ENCODE measurements around the gene PLD6. TPM values are rescaled to one million over a fixed set of nuclear protein-coding genes. Genes with fewer than 3 reads are reported as not detected.

The PLD6 gene
- total and polyA plus RNA-seq, 2 experiments from 2014 or later, result 0.65 to 1.0 TPM

DNA sequence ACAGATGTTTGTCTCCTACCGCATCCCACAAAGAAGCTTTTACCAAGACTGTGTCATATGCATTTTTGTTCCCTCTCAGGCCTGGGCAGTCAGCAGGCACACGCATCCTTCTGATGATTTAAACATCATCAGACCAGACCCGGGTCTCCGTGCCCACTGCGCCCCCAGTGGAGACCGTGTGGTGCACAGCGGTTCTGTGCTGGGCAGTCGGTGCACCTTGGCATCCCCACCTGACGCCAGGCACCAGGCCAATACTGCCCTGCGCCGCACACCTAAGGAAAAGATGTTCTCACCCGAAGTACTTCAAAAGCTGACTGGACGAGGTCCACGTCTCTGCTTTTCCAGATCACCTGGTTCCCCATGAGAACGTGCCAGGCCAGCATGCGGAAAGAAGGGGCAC is 10.6 kb upstream of the PLD6 start:
- TF ChIP-seq EZH2phosphoT487 (IDR thresholded peaks at IDR 0.05; ENCODE audit: insufficient read depth, low read depth), result no peak
- no peak for TF ChIP-seq EZH2 (IDR thresholded peaks at IDR 0.05; ENCODE audit: insufficient read depth, poor library complexity, severe bottlenecking)
- 91 to 94% methylated on average over 16 of the region's 16 CpGs for WGBS, 2 experiments (ENCODE audit: low coverage in 1 of 2, low lambda C conversion rate in 2 of 2, missing lambda C conversion rate in 2 of 2)
- Histone ChIP-seq H3K9me3 (ENCODE audit: low read depth) (no peaks in the 10 kb centered on the region), H3K4me3 (no peak overlapping the region), H3K9me2 (ENCODE audit: insufficient read depth) (no peaks in the 10 kb centered on the region), H2AFZ (no peak overlapping the region), H3K27ac (no peak overlapping the region), H3K27me3 (replicated peaks; ENCODE audit: insufficient read depth) (no peaks in the 10 kb centered on the region), H3K4me2 (ENCODE audit: unreplicated experiment) (no peak overlapping the region), H3F3A (ENCODE audit: insufficient read depth) (no peaks in the 10 kb centered on the region), H3K4me1 (ENCODE audit: insufficient read depth) (no peaks in the 10 kb centered on the region), H3K79me2 (ENCODE audit: insufficient read depth) (no peaks in the 10 kb centered on the region), H3K9ac (no peak overlapping the region), H4K20me1 (ENCODE audit: insufficient read depth) (no peaks in the 10 kb centered on the region), H3K36me3 (ENCODE audit: low read depth) (peaks cover 22% of the 10 kb centered on the region)
- in situ Hi-C loops (cut with MboI), result no loop called here
- no peak for DNase-seq

DNA sequence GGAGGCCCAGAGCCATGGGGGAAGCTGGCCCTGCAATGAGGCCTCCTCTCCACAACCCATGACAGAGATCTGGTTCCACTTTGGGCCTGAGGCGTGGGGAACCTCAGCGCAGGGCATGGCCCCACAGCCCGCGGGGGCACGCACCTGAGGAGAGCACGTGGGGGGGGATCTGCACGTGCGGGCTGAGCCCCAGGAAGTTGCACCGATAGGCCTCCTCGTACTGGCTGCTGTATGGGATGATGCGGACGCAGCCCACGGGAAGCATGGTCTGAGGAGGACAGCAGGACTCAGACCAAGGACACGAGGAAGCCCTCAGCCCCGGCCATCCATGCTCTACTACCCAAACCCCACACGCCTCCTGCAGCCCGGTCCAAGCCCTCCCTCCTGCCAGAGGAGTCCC is 10.1 kb upstream of the PLD6 start:
- no peaks in the 10 kb centered on the region for H3F3A ChIP-seq (ENCODE audit: insufficient read depth)
- no peaks in the 10 kb centered on the region for H3K27me3 ChIP-seq (replicated peaks; ENCODE audit: insufficient read depth)
- no peaks in the 10 kb centered on the region for H3K4me1 ChIP-seq (ENCODE audit: insufficient read depth)
- TF ChIP-seq EZH2phosphoT487 (IDR thresholded peaks at IDR 0.05; ENCODE audit: insufficient read depth, low read depth), result no peak
- no peak for TF ChIP-seq EZH2 (IDR thresholded peaks at IDR 0.05; ENCODE audit: insufficient read depth, poor library complexity, severe bottlenecking)
- H3K9me2 ChIP-seq (ENCODE audit: insufficient read depth), result no peaks in the 10 kb centered on the region
- H3K4me3 ChIP-seq, result no peak overlapping the region
- peaks cover 18% of the 10 kb centered on the region for H3K36me3 ChIP-seq (ENCODE audit: low read depth)
- H3K27ac ChIP-seq, result no peak overlapping the region
- in situ Hi-C loops (cut with MboI), result no loop called here
- H4K20me1 ChIP-seq (ENCODE audit: insufficient read depth), result no peaks in the 10 kb centered on the region
- no peak overlapping the region for H3K4me2 ChIP-seq (ENCODE audit: unreplicated experiment)
- DNase-seq, result no peak
- no peaks in the 10 kb centered on the region for H3K9me3 ChIP-seq (ENCODE audit: low read depth)
- WGBS, 2 experiments (ENCODE audit: low coverage in 1 of 2, low lambda C conversion rate in 2 of 2, missing lambda C conversion rate in 2 of 2), result 94 to 96% methylated on average over 17 of the region's 17 CpGs
- H3K79me2 ChIP-seq (ENCODE audit: insufficient read depth), result no peaks in the 10 kb centered on the region
- H2AFZ ChIP-seq, result no peak overlapping the region
- no peak overlapping the region for H3K9ac ChIP-seq

DNA sequence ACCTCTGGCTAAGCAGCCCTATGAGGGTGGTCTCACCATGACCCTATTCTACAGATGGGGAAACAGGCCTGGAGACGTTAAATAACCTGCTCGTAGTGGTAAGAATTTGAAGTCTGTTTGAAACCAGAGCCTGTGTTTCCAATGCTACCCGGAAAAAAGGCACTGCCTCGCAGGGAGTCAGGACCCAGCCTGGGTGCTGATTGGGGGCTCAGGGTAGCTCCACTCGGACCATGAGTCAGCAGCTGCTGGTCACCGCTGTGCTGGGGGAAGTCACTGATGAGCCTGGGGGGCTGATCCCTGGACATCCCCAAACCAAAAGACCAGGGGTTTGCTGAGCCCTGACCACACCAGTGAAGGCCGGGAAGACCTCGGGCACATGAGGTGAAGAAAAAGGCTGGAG is 9.4 kb upstream of the PLD6 start:
- in situ Hi-C loops (cut with MboI), result no loop called here
- TF ChIP-seq EZH2 (IDR thresholded peaks at IDR 0.05; ENCODE audit: insufficient read depth, poor library complexity, severe bottlenecking) (no peak), EZH2phosphoT487 (IDR thresholded peaks at IDR 0.05; ENCODE audit: insufficient read depth, low read depth) (no peak)
- 74 to 78% methylated on average over 8 of the region's 8 CpGs for WGBS, 2 experiments (ENCODE audit: low coverage in 1 of 2, low lambda C conversion rate in 2 of 2, missing lambda C conversion rate in 2 of 2)

DNA sequence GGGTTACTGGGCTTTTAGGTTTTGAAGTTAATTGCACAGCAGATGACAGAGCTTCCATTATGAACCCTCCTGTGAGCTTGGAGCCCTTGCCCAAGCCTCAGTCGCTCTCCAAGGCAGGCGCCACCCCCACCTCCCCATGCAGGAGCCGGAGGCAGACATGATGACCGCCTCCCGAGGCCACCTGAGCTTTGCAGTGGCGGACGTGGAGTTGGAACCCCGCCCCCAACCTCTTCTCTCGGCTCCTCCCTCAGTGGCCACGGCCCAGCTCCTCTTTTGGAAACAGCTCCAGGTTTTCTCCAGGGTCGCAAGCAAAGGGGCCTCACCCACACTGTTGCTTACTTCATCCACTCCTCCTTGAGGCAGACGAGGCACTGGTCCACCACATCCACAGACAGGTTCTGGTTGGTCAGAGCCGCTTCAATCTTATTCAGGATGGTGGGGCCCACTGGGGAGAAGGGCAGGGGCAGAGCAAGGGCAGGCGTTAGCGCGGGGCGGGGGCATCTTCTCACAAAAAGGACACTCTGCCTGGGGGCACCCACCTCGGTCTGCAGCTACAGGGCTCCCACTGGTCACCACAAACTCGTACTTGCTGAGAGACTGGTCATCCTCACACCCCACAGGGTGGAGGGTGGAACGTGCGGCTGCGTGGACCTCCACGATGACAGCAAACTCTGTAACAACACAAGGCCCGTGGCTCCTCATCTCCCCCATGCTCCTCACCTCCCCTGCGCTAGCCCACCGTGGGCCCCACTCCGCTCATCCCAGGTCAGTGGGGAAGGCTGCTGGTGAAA is 8.7 kb upstream of the PLD6 start:
- Histone ChIP-seq H3K4me1 (ENCODE audit: insufficient read depth) (no peaks in the 10 kb centered on the region), H3K27me3 (replicated peaks; ENCODE audit: insufficient read depth) (no peaks in the 10 kb centered on the region), H3K9me2 (ENCODE audit: insufficient read depth) (no peaks in the 10 kb centered on the region), H4K20me1 (ENCODE audit: insufficient read depth) (no peaks in the 10 kb centered on the region), H3F3A (ENCODE audit: insufficient read depth) (no peaks in the 10 kb centered on the region), H3K9me3 (ENCODE audit: low read depth) (no peaks in the 10 kb centered on the region), H3K4me3 (no peak overlapping the region), H3K36me3 (ENCODE audit: low read depth) (peaks cover 18% of the 10 kb centered on the region), H3K27ac (no peak overlapping the region), H2AFZ (no peak overlapping the region), H3K79me2 (ENCODE audit: insufficient read depth) (no peaks in the 10 kb centered on the region), H3K4me2 (ENCODE audit: unreplicated experiment) (no peak overlapping the region), H3K9ac (no peak overlapping the region)
- in situ Hi-C loops (cut with MboI), result no loop called here
- WGBS, 2 experiments (ENCODE audit: low coverage in 1 of 2, low lambda C conversion rate in 2 of 2, missing lambda C conversion rate in 2 of 2), result 88 to 91% methylated on average over 26 of the region's 27 CpGs
- DNase-seq, result no peak
- TF ChIP-seq EZH2 (IDR thresholded peaks at IDR 0.05; ENCODE audit: insufficient read depth, poor library complexity, severe bottlenecking) (no peak), EZH2phosphoT487 (IDR thresholded peaks at IDR 0.05; ENCODE audit: insufficient read depth, low read depth) (no peak)

More for the DNA sequence above, 9.4 kb upstream of the PLD6 start:
- no peak overlapping the region for H3K4me2 ChIP-seq (ENCODE audit: unreplicated experiment)
- H3K9me2 ChIP-seq (ENCODE audit: insufficient read depth), result no peaks in the 10 kb centered on the region
- no peaks in the 10 kb centered on the region for H3K79me2 ChIP-seq (ENCODE audit: insufficient read depth)
- no peaks in the 10 kb centered on the region for H3K27me3 ChIP-seq (replicated peaks; ENCODE audit: insufficient read depth)
- H4K20me1 ChIP-seq (ENCODE audit: insufficient read depth), result no peaks in the 10 kb centered on the region
- H3K4me1 ChIP-seq (ENCODE audit: insufficient read depth), result no peaks in the 10 kb centered on the region
- no peak overlapping the region for H3K27ac ChIP-seq
- no peak for DNase-seq
- H3K9me3 ChIP-seq (ENCODE audit: low read depth), result no peaks in the 10 kb centered on the region
- H3F3A ChIP-seq (ENCODE audit: insufficient read depth), result no peaks in the 10 kb centered on the region
- H3K36me3 ChIP-seq (ENCODE audit: low read depth), result peaks cover 18% of the 10 kb centered on the region
- no peak overlapping the region for H2AFZ ChIP-seq
- H3K9ac ChIP-seq, result no peak overlapping the region
- no peak overlapping the region for H3K4me3 ChIP-seq
